GM18517 (cell line): ENCODE data around the gene PPFIBP2.

Source experiments
- ATAC-seq: cut with Tn5 transposase; IDR thresholded peaks from one replicate; pipeline ENCODE4 v1.9.1; 2021; ENCODE audit warnings: mild to moderate bottlenecking, moderate library complexity; ENCODE audit not compliant: unreplicated experiment

The PPFIBP2 gene

DNA sequence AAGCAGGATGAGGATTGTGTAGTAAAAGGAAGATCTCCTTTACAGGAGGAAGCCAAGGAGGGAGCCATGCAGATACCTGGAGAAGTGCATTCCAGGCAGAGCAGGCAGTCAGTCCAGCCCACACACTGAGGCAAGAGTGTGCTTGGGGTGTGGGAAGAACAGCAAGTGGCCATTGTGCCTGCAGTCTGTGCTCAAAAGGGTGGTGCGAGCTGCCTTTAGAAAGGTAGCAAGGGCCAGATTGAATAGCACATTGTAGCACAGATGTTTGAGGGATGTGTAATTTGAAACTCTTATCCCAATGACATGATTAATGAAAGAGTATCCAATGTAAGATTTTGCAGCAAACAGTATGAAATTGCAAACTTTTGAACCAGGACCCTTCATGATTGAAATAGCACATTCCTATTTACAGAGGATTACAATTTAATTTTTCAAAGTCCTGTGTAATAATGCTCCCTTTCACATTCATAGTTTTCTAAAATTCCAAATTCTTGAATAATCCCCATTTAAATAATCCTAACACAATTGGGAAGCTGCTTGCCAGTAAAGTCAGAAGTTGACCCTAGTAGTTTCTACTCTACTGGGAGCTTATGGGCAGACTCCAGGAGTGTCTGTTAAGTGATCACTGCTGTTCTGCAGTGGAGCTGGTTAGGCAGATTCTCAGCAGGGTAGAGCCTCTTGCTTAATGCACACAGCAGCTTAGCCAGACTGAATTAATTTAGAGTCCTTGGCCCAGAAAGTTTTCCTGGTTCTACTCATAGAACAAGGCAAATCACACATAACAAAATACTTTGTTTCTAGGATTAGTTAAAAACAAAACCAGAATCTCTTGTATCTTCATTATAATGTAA lies 81.4 kb downstream of the PPFIBP2 start:
- no peak for ATAC-seq

DNA sequence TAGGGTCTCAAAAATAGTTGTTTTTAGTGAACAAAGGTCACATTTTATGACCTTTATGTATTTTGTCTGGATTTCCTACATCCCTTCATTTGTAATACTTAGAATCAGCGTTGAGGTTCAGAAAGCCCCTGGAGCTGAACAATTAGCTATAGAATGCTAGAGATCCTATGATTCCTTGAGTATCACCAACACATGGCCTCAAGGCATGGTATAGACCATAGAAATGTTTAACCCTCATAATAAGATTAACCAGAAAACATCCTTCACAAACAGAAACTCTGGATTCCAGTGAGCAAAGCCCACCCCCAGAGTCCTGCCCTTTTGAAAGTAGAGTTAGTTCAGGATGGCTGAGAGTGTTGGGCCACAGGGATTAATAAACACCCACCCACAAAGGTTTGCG lies 82.2 kb downstream of the PPFIBP2 start:
- ATAC-seq = no peak

DNA sequence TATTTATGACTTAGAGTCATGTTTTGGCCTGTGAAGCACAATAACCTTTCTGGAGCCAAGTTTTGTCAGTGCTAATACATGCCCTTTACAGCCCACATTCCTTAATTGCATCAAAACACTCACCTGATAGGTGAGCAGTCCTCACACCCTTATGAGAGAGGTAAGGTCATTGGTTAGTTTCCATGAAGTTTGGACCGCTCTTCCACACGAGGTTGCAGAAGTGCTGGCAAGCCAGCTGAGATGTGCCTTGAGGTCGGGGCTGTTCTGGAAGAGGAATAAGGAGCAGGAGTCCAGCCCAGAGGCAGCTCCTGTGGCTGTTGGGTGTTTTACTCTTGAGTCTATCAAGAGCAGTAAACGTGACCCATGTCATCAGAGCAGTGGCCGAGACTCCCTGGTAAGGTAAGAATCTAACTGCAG lies 83.2 kb downstream of the PPFIBP2 start:
- no peak for ATAC-seq

DNA sequence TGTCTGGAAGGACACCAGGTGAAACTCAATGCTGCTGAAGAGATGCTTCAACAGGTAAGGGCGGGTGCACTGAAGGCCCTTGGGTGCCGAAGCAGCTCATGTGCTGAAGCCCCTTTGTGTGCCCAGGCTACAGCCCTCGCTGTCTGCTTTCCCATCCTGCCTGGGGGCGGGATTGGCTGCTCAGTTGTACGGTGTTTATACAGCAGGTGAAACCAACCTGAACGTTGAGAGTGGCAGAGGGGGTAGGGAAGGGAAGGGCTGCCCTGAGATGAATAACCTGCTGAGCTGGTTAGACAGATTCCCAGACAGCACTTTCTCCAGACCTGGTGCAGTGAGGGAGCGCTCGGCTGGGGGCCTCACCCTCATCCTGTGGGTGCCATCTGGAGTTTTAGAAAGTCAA lies 83.8 kb downstream of the PPFIBP2 start:
- ATAC-seq = no peak

DNA sequence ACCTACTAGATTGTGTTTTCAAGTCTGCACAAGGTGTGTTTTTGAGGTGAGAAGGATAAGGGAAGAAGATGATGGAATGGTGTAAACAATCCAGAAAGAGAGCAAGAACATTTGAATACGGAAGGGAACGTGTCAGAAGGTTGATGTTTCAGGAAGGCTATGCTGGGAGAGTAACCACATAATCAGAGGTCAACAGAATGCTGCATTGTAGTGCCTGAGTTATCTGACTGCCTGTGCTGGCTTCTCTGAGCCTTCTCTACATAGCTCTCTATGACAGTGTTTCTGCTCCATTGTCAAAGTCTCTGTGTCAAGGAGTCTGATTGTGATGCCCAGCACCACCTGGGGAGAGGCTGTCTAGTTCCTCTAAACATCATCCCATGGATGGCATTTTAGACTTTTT lies 85.4 kb downstream of the PPFIBP2 start:
- ATAC-seq = no peak

DNA sequence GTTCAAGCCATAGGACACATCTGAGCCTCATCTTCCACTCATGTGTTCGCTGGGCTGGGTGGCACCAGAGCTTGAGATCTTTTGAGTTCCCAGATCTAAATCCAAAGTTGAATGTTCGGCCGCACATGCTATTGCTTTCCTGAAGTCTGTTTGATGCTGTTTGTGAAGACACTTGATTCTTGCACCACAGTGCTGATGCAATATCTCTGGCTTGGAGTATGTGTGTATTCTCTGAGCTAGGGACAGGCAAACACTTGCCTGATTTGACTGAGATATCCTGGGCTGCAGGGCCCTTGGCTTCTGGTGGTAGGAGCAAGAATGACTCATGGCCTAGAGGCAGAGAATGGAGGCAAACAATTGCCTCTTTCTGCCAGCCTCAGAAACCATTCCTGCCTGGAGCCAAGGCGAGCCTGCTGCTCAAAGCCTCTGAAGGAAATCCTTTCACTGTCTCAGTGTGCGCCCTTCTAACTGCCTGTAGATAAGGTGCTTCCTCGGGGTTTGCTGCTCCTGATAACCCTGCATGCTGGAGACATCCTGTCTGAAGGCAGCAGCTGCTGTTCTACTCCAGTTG lies 86.5 kb downstream of the PPFIBP2 start:
- ATAC-seq = no peak

DNA sequence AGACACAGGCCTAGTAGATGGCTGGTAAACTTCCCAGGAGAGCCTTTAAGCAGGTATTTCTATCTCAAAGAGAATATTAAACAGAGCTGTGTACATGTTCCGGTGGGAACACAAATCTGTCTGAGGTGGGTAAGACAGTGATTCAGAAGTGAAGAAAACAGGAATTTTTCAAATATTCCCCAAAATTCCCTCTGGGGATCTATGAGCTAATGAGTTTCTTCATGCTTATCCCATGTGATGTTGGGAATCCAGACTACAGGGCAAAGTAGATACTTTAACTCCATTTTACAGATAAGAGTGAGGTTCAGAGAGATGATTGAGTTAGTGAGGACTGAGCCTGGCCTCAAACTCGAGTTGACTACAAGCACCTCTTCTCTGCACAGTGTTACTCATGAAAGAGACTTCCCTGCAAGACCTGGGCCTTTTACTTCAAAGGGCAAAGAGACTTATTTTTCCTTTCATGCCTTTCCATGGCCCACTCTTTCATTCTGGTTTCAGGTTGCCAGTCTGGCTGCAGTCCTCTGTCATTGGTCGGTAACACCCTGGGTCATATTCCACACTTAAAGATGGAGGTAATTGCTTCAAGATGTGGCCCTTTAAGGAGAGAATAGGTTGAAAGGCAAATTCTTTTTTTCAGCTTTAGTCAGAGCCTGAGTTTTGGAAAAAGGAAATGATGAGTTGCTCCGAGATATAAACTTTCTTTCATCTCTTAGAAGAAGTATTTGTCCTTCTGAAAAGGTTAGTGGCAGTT lies 89.4 kb downstream of the PPFIBP2 start:
- no peak for ATAC-seq

DNA sequence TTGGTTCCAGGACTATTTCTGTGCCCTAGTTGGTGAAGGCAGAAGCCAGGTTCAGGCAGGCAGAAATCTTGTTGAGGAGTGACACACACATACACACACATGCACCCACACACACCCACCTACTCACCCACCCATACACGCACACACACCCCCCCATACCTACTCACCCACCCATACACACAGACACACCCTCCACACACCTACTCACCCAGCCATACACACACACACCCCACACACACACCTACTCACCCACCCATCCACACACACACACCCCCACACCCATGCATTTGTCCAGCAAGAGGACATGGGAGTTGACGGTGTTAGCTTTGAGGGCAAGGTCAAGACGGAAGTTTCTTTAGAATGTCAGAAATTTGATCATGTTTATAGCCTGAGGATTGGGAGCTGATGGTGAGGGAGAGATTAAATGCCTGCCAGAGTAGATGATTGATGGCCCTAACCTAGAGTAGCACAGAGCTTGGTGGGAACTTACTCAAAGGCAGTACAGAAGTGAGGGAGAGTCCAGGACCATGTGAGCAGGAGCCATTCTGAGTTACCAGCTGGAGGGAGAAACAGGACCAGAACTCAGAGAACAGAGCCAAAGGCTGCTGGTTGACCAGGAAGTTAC lies 90.6 kb downstream of the PPFIBP2 start:
- ATAC-seq = no peak

DNA sequence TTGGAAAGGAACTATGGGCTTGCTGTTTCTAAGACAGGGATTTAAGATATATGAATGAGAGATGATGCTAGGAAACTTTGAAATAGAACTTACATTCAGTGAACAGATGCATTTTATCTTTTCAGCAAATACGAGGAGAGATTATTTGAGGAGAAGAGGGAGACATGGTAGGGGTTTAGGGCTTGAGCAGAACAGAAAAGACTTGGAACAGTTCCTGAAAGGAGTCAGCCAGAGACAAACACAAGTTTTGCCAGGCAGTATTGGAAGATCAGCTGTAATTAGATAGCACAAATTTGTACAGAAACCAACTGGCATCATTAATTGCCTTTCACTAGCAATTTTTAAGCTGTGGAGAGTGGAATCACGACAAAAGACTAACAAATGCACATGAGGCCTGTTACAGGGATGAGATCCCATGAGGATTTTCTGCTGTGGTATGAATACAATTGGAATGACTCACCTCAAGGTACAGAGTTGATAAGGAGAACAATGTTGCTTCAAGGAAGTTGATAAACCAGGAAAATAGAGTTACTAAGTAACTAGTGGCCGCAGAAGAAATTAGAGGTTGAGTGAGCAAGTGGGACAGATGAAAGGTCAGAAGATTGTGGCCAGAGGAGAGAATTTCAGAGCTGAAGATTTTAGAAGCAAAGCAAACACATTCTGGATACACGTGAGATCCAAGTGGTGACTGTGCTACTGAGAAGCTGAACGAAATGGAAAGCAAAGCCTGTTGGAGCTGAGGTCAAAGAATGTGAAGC lies 91.6 kb downstream of the PPFIBP2 start:
- ATAC-seq = no peak

DNA sequence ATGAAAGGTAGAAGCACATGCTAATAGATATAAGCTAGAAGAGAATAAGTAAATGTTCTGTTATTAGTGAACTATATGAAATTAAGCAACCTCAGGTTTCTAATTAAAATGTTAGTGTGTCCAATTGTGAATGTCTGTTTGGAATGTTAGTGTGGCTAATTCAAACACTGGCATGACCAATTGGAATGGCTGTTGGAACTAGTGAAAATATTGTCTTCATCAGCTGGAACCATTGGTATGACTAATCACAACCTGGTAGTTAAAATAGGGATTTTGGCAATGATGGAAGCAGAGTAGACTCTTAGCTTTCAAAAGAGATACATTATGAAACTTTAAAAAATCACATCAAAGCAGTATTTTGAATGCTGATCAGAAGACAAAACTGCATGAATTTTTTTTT lies 92.7 kb downstream of the PPFIBP2 start:
- no peak for ATAC-seq

DNA sequence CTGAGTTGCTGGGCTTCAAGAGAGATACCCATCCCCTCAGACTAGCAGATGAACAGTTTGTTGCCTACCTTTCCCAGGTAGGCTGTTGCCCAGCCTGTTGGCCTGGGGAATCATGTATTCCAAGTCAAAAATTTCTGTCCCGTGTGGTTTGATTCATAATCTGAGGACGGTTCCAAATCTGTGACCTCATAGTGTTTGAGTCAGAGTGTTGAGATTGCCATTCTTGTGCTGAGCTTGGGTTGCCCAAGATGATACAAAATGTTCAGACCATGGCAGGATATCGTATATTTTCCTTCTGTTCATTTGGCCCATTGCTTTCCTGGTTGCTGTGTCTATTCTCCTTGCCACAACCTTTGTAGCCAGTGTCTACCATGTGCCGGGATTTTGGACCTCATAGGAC lies 95.2 kb downstream of the PPFIBP2 start:
- ATAC-seq = no peak

DNA sequence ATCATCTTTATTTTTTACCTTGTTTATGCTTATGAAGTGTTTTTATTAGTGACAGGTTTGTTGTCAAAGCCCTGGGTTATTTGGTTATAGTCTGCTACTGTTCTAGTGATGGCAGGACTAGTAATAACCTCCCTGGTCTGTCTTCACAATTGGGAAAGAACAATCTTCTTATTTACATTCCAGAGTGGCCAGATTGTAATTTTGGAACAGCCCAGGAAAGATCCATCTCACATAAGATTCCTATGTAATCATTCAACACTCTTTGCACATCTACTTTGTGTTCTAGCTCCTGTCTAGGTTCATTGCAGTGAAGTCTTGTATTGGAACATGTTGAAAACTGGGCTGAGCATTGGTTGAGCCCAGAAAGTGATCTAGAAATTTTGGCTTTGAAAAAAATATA lies 95.7 kb downstream of the PPFIBP2 start:
- no peak for ATAC-seq

DNA sequence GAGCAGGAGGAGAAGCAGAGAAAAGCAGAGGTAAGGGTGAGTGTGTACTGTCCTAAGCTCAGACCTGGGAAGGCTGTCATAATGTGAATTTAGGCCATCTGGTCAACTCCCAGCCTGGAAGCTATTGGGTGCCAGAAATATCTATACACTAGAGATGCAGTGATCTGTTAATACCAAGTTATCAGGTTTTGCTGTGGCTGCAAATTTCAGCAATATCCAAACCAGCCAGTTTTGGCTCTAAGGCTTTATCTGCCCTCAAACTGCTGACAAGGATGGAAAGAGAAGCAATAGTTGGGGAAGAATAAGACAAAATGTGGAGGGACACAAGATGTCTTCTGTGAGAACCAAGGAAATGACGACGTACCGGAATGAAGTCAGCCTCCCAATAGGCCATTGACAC lies 96.6 kb downstream of the PPFIBP2 start:
- ATAC-seq = no peak

DNA sequence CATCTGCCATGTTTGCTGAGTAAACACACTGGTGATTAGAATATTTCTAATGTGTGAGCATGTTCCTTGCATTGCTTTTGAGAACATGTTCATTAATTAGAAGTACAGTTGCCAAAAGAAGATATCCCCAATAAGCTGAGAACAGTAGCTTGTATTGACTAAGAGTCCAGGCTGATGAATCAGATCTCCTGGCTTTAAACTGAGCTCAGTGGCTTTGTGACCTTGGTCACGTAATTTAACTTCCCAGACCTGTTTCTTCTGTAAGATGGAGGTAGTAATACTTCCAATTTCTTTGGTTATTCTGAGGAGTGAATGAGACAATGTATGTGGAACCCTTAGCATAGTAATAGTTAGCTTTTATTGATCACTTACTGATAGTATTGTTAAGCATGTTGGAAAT lies 97.6 kb downstream of the PPFIBP2 start:
- no peak for ATAC-seq

DNA sequence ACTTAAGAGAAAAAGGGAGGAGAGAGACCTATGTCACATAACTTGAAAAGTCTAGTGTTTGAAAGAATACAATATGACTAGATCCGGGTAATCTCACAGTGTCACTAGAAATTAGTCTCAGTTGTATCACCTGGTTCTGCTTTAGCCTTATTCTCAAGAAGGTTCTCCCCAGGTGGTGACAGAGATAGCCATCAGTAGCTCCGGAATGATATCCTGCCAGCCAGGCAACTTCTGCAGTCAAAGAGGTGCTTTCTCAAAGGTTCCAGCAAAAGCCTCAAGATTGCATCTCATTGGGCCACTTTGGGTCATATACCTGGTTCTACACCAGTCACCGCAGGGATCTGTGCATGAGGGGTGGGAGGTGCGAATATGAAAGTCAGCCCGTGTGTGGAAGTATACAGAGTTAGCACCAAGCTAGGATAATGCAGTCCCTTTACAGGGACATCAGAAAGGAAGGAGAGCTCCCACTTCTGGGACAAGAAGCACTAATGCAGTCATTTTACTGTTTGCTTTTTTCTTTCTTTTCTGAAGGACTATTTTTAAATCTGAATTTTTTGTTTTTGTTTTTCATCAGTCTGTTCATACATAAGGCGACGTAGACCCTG lies 98.4 kb downstream of the PPFIBP2 start:
- ATAC-seq = no peak

DNA sequence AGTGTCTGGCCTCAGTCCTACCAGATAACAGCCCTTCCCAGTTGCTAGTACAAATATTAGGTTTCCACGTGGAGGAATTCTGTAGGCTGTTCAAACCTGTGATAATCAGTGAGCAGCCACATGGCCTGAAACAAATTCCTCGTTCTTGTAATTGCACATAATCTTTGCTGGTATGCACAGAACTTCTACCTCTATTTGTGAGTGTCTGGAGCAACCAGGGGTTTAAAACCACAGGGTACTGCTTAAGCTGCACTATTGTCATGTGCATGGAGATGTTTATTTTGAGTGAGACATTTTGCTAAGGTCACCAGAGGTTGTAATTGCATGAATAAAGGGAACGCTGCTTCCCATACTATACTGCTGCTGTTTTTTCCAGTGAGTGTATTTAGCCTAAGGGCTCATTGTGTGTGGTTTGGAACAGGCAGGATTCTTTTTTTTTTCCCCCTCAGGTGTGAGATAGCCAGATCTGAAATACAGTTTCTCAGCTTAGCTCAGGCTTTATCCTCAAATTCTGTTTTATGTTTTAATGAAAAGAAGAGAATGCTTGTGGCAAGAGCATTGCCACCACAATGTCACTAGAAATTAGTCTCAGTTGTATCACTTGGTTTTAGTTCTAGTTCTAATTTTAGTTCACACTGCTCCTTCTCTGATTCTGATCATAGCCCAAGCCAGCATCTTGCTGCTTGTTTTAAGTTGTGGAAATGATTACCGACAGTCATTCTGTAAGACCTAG lies 99.0 kb downstream of the PPFIBP2 start:
- no peak for ATAC-seq

DNA sequence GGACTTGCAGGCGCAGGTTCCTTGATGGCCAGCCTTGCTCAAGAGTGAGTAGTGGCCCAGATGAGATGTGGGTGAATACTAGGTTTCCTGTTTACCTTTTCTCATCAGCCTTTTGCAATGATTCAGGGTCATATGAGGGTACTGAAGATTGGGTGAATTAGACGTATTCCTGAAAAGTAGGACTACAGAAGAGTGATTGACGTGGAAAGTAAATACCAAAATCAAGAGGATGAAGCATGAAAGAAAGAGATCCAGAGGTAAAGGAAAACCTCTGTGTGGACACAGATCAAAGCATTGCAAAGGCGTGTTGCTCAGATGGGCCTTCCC lies 99.6 kb downstream of the PPFIBP2 start:
- ATAC-seq = no peak

DNA sequence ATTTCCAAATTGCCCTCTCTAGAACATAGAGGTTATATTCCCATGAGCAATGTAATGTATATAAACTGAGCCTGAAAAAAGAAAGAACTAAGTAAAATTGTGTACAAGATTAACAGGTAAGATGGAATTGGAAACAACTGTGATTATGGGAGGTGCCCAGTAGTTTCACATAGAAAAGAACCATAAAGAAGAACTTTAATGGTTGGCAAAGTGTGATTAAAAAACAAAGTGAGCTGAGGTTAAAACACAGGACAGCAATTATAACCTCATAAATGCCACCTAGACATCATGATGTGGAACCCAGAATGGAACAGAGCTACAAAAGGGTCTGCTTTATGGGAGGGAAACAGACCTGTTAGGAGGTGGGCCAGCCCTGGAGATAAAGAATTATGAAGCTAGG lies 100.9 kb downstream of the PPFIBP2 start:
- ATAC-seq = no peak

DNA sequence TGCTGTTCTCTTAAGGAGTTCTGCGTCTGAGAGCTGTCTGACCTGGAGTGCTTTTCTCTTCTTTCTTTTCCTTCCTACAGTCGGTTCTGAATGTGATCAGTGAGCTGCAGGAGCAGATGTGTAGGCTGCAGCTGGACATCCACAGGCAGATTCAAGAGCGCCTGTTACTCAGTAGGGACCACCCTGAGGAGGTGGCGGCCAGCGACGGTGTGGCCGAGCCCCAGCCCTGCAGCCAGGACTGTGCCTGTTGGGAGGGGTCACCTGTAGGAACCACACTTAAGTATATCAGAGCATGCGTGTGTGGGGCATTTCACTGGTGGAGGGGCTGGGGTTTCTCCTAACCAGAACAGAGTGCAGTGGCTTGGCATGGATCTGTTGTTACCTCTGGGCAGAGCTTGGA lies 103.2 kb downstream of the PPFIBP2 start:
- no peak for ATAC-seq

DNA sequence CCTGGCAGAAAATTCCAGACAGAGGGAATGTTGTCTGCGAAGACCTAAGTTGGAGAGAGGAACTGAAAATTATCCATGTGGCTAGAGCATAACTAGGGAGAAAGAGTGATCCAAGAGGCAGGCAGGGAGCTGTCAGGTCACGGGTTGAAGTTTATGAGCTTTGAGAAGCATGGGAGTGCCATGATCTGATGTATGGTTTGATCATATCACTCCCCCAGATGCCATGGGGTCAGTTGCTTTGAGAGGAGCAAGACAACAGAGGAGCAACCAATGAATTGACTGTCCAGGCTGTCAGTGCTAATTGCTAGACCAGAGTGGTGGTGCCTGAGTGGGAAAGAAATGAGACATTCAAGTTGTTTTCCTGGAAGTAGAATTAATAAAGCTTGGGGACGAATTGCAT lies 105.5 kb downstream of the PPFIBP2 start:
- no peak for ATAC-seq
